Kidney tubule cell (primary cell): ENCODE results near the gene DCC.

Experiments used
- DNase-seq: peaks from one replicate; pipeline ENCODE4 v3.0.0-alpha.2; 2018; ENCODE audit warnings: low spot score

The DCC gene

GRCh38 chr18:52504589-52504988 is 164.6 kb downstream of the DCC start:
- no peak for DNase-seq

GRCh38 chr18:52510139-52510538 is 170.1 kb downstream of the DCC start:
- no peak for DNase-seq

- no peak for DNase-seq
Measured at GRCh38 chr18:52518086-52518485, 178.1 kb downstream of the DCC start.

GRCh38 chr18:52519021-52519420 is 179.0 kb downstream of the DCC start:
- no peak for DNase-seq

GRCh38 chr18:52523566-52523965 is 183.6 kb downstream of the DCC start:
- DNase-seq: no peak

- no peak for DNase-seq
Measured at GRCh38 chr18:52531836-52532235, 191.8 kb downstream of the DCC start.

GRCh38 chr18:52536039-52536438 is 196.0 kb downstream of the DCC start:
- DNase-seq: no peak

GRCh38 chr18:52537261-52537660 is 197.3 kb downstream of the DCC start:
- no peak for DNase-seq

GRCh38 chr18:52541056-52541455 is 201.1 kb downstream of the DCC start:
- no peak for DNase-seq

GRCh38 chr18:52544086-52544485 is 204.1 kb downstream of the DCC start:
- DNase-seq: no peak

GRCh38 chr18:52546686-52547346 is 206.8 kb downstream of the DCC start:
- no peak for DNase-seq

- DNase-seq: no peak
Measured at GRCh38 chr18:52553441-52553840, 213.4 kb downstream of the DCC start.

GRCh38 chr18:52554180-52554579 is 214.2 kb downstream of the DCC start:
- no peak for DNase-seq

GRCh38 chr18:52567360-52567759 is 227.4 kb downstream of the DCC start:
- DNase-seq: no peak

- no peak for DNase-seq
Measured at GRCh38 chr18:52569492-52569891, 229.5 kb downstream of the DCC start.

GRCh38 chr18:52570975-52571374 is 231.0 kb downstream of the DCC start:
- no peak for DNase-seq

- no peak for DNase-seq
Measured at GRCh38 chr18:52572036-52573000, 232.3 kb downstream of the DCC start.

GRCh38 chr18:52577795-52578194 is 237.8 kb downstream of the DCC start:
- no peak for DNase-seq

GRCh38 chr18:52582061-52582460 is 242.1 kb downstream of the DCC start:
- no peak for DNase-seq

GRCh38 chr18:52582516-52582915 is 242.5 kb downstream of the DCC start:
- DNase-seq: no peak

- DNase-seq: peak; percentile 20
Measured at GRCh38 chr18:52588931-52589330, 248.9 kb downstream of the DCC start.

- DNase-seq: no peak
Measured at GRCh38 chr18:52596748-52597435, 256.9 kb downstream of the DCC start.

- no peak for DNase-seq
Measured at GRCh38 chr18:52598921-52599320, 258.9 kb downstream of the DCC start.
